Measurements from ENCODE around the gene DDR2.
A peak's percentile ranks its signal among the peaks of the same experiment; 100 is the strongest.

GRCh38 chr1:162632217-162632666 lies at the start of gene DDR2:
- peak; percentile 89 for TF ChIP-seq POLR2AphosphoS5 (IDR thresholded peaks at IDR 0.05; ENCODE audit: borderline replicate concordance, low read depth, low read length)
- no peak for TF ChIP-seq EZH2 (IDR thresholded peaks at IDR 0.05)
- TF ChIP-seq FOXP2 (optimal IDR thresholded peaks at IDR 0.05; ENCODE audit: control extremely low read depth, extremely low read length, insufficient read depth), result no peak
